ENCODE data around the gene KRT5. TPM values are rescaled to one million over a fixed set of nuclear protein-coding genes. Genes with fewer than 3 reads are reported as not detected.

The KRT5 gene
- total and polyA plus RNA-seq, 10 of the 15 experiments (the other 5 are each of a cell fraction or from before 2014, with no cell fraction given), result 1.6 TPM; not detected in 9

- POLR2A ChIA-PET, result no interaction called here
- FAIRE-seq (no peak), DNase-seq (ENCODE audit: low read depth, low spot score) (no peak), ATAC-seq (no peak)
- RAD21 ChIA-PET (ENCODE audit: unreplicated experiment), result no interaction called here
- Histone ChIP-seq H3K4me1 (ENCODE audit: control insufficient read depth, insufficient read depth, low read length) (no peaks in the 10 kb centered on the region), H3K27me3 (replicated peaks in 1 of 2; ENCODE audit: control insufficient read depth in 2 of 2, insufficient read depth in 2 of 2, low read length in 1 of 2) (no peaks in the 10 kb centered on the region; a peak in 1 of 4 replicates), H3K79me2 (ENCODE audit: control insufficient read depth, insufficient read depth, low read length) (no peaks in the 10 kb centered on the region), H3K27ac (ENCODE audit: control insufficient read depth, insufficient read depth) (no peak overlapping the region), H3K9ac (ENCODE audit: control insufficient read depth, insufficient read depth, low read length) (no peak overlapping the region), H4K20me1 (ENCODE audit: control insufficient read depth, insufficient read depth) (no peaks in the 10 kb centered on the region), H3K4me2 (ENCODE audit: control insufficient read depth, insufficient read depth) (no peak overlapping the region), H3K36me3 (ENCODE audit: control insufficient read depth in 2 of 2, insufficient read depth in 2 of 2, low read length in 1 of 2) (no peaks in the 10 kb centered on the region), H2AFZ (ENCODE audit: control insufficient read depth, low read depth, low read length) (no peak overlapping the region), H3K9me3 (replicated peaks; ENCODE audit: control insufficient read depth, insufficient read depth, low read length) (no peaks in the 10 kb centered on the region), H3K4me3 (no peak overlapping the region)
- SMC1A ChIA-PET (ENCODE audit: uncharacterized antibody, unreplicated experiment), result no interaction called here
- BruUV-seq (replicated peaks), result no TSS peak
- 0% methylated on average over 1 of the region's 1 CpG for WGBS (ENCODE audit: insufficient coverage, insufficient replicate concordance, low lambda C conversion rate, missing lambda C conversion rate)
- CTCF ChIA-PET, result no interaction called here
- in situ Hi-C loops (cut with MboI), result no loop called here
- intact Hi-C loops (cut with micrococcal nuclease; ENCODE audit: unreplicated experiment), result no loop called here
- TF ChIP-seq, protein P1, sequence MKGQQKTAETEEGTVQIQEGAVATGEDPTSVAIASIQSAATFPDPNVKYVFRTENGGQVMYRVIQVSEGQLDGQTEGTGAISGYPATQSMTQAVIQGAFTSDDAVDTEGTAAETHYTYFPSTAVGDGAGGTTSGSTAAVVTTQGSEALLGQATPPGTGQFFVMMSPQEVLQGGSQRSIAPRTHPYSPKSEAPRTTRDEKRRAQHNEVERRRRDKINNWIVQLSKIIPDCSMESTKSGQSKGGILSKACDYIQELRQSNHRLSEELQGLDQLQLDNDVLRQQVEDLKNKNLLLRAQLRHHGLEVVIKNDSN (IDR thresholded peaks at IDR 0.05; ENCODE audit: borderline replicate concordance, extremely low read length, insufficient read depth, low read depth, low read length), result no peak
Measured at GRCh38 chr12:52564582-52564981, 44.4 kb upstream of the KRT5 start.

GRCh38 chr12:52561880-52562449 is 41.8 kb upstream of the KRT5 start:
- H2AFZ ChIP-seq (ENCODE audit: control insufficient read depth, low read depth, low read length), result no peak overlapping the region
- no peaks in the 10 kb centered on the region for H3K79me2 ChIP-seq (ENCODE audit: control insufficient read depth, insufficient read depth, low read length)
- no peak for FAIRE-seq
- RAD21 ChIA-PET (ENCODE audit: unreplicated experiment), result no interaction called here
- H3K4me3 ChIP-seq, result no peak overlapping the region
- H3K9ac ChIP-seq (ENCODE audit: control insufficient read depth, insufficient read depth, low read length), result no peak overlapping the region
- H3K9me3 ChIP-seq (replicated peaks; ENCODE audit: control insufficient read depth, insufficient read depth, low read length), result no peaks in the 10 kb centered on the region
- H3K27me3 ChIP-seq (replicated peaks in 1 of 2; ENCODE audit: control insufficient read depth in 2 of 2, insufficient read depth in 2 of 2, low read length in 1 of 2), result no peaks in the 10 kb centered on the region; a peak in 2 of 4 replicates
- POLR2A ChIA-PET, result no interaction called here
- no peak for DNase-seq (ENCODE audit: low read depth, low spot score)
- H3K4me1 ChIP-seq (ENCODE audit: control insufficient read depth, insufficient read depth, low read length), result no peaks in the 10 kb centered on the region
- no TSS peak for BruUV-seq (replicated peaks)
- SMC1A ChIA-PET (ENCODE audit: uncharacterized antibody, unreplicated experiment), result no interaction called here
- no peaks in the 10 kb centered on the region for H3K36me3 ChIP-seq (ENCODE audit: control insufficient read depth in 2 of 2, insufficient read depth in 2 of 2, low read length in 1 of 2)
- in situ Hi-C loops (cut with MboI) (no loop called here), intact Hi-C loops (cut with micrococcal nuclease; ENCODE audit: unreplicated experiment) (no loop called here)
- no peak for ATAC-seq
- no peak overlapping the region for H3K4me2 ChIP-seq (ENCODE audit: control insufficient read depth, insufficient read depth)
- CTCF ChIA-PET, result no interaction called here
- no peak overlapping the region for H3K27ac ChIP-seq (ENCODE audit: control insufficient read depth, insufficient read depth)
- 11% methylated on average over 3 of the region's 3 CpGs for whole genome bisulfite sequencing (ENCODE audit: insufficient coverage, insufficient replicate concordance, low lambda C conversion rate, missing lambda C conversion rate)
- H4K20me1 ChIP-seq (ENCODE audit: control insufficient read depth, insufficient read depth), result no peaks in the 10 kb centered on the region
- TF ChIP-seq BCL11A (IDR thresholded peaks at IDR 0.05; ENCODE audit: low read depth, low read length) (no peak), CBX3 (IDR thresholded peaks at IDR 0.05; ENCODE audit: borderline replicate concordance, low read depth) (no peak), EGR1 (IDR thresholded peaks at IDR 0.05; ENCODE audit: borderline replicate concordance in 1 of 2, low read depth in 2 of 2, low read length in 2 of 2) (no peak)
- TF ChIP-seq, protein P2, sequence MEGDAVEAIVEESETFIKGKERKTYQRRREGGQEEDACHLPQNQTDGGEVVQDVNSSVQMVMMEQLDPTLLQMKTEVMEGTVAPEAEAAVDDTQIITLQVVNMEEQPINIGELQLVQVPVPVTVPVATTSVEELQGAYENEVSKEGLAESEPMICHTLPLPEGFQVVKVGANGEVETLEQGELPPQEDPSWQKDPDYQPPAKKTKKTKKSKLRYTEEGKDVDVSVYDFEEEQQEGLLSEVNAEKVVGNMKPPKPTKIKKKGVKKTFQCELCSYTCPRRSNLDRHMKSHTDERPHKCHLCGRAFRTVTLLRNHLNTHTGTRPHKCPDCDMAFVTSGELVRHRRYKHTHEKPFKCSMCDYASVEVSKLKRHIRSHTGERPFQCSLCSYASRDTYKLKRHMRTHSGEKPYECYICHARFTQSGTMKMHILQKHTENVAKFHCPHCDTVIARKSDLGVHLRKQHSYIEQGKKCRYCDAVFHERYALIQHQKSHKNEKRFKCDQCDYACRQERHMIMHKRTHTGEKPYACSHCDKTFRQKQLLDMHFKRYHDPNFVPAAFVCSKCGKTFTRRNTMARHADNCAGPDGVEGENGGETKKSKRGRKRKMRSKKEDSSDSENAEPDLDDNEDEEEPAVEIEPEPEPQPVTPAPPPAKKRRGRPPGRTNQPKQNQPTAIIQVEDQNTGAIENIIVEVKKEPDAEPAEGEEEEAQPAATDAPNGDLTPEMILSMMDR (IDR thresholded peaks at IDR 0.05 in 2 of 3, conservative IDR thresholded peaks at IDR 0.05 in 1 of 3; ENCODE audit: control insufficient read depth in 2 of 3, extremely low read depth in 1 of 3, insufficient read depth in 1 of 3, low read depth in 3 of 3, low read length in 3 of 3), result 0 out of 6 replicates have a peak, but pooled peaks of 1 of the 3 experiments have one; percentile 10

All from GM12878 (cell line).